Stomach (tissue), 4 donors: ENCODE results near the gene TRPT1.

Source experiments
- CTCF ChIP-seq, 7 experiments: fragments of 450-650 bp in 4 of 7; fragments of 200-600 bp in 3 of 7; sonication (generic) in 3 of 7; IDR thresholded peaks; one replicate each; pipeline ENCODE4 v1.5.1; 2016 to 2019; ENCODE audit warnings: antibody characterized with exemption in 7 of 7, control low read depth in 2 of 7, mild to moderate bottlenecking in 1 of 7
- EP300 ChIP-seq: sonication (generic); formaldehyde crosslinking; IDR thresholded peaks from one replicate; pipeline ENCODE4 v1.6.1; 2017; ENCODE audit warnings: antibody characterized with exemption
- POLR2A ChIP-seq, 4 donors: fragments of 450-650 bp; IDR thresholded peaks; one replicate each; pipeline ENCODE4 v1.6.1; 2016; ENCODE audit warnings: antibody characterized with exemption in 4 of 4, control low read depth in 2 of 4, mild to moderate bottlenecking in 1 of 4, moderate library complexity in 1 of 4
- POLR2AphosphoS5 ChIP-seq, 3 donors: sonication (generic); formaldehyde crosslinking; IDR thresholded peaks; one replicate each; pipeline ENCODE4 v1.6.1; 2016; ENCODE audit warnings: antibody characterized with exemption in 3 of 3

DNA sequence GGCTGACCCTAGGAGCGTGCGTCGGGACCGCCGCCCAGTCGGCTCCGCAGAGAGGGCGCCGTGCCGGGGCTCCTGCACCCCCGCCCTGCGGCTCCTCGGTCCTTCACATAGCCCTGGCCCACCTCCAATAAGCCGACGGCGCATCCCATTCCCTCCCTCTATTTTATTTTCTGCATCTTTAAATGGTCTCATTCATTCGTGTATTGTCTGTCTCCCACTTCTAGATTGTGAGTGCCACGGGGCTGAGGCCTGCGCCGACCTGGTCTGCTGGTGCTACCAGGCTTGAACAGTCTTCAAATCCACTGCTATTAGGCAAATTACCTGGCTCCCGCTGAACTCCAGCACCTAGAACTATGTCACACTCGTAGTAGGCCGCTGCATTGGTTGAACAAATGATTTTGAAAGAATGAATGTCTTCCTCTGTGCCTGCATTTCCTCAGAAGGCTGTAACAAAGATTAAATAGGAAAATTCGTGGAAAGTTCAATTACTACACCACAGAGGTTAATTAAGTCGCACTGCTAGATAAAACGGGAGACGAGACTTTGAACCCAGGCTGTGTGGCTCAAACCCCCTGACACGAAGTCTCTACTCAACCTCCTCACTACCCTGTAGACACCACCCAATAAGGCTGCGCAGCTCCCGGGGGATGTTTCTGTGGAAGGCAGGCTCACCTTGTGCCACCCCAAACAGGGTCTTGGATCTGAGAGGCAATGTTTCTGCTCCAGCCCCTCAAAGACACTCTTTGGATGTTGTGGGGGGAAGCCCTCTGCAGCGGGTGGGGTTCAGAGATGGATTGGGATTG lies 21.9 kb upstream of the TRPT1 start:
- TF ChIP-seq CTCF (IDR thresholded peaks at IDR 0.05) (no peak), POLR2A (IDR thresholded peaks at IDR 0.05) (no peak), EP300 (no peak), POLR2AphosphoS5 (IDR thresholded peaks at IDR 0.05) (no peak)
